ENCODE results near the gene ANXA6. TPM values are rescaled to one million over a fixed set of nuclear protein-coding genes. Genes with fewer than 3 reads are reported as not detected.
A peak's percentile ranks its signal among the peaks of the same experiment; 100 is the strongest.

Gene ANXA6
- total RNA-seq, 2 donors from 2014 or later, result 164 to 165 TPM

GRCh38 chr5:151071021-151071420 is 86.6 kb downstream of the ANXA6 start:
- Histone ChIP-seq H3K4me3 (no peak overlapping the region), H3K9me3 (no peaks in the 10 kb centered on the region), H3K27me3 (no peaks in the 10 kb centered on the region), H3K27ac (no peak overlapping the region), H3K4me1 (peaks cover 0 to 57% of the 10 kb centered on the region in 2 donors), H3K36me3 (no peaks in the 10 kb centered on the region)
- no peak for TF ChIP-seq CTCF (IDR thresholded peaks at IDR 0.05)
- DNase-seq (ENCODE audit: low spot score), result no peak

GRCh38 chr5:151070449-151070848 is 87.1 kb downstream of the ANXA6 start:
- TF ChIP-seq CTCF (IDR thresholded peaks at IDR 0.05), result no peak
- Histone ChIP-seq H3K27ac (no peak overlapping the region), H3K36me3 (no peaks in the 10 kb centered on the region), H3K9me3 (no peaks in the 10 kb centered on the region), H3K4me1 (peaks cover 0 to 57% of the 10 kb centered on the region in 2 donors), H3K27me3 (no peaks in the 10 kb centered on the region), H3K4me3 (no peak overlapping the region)
- DNase-seq (ENCODE audit: low spot score), result no peak

GRCh38 chr5:151068433-151069197 is 89.0 kb downstream of the ANXA6 start:
- no peak for TF ChIP-seq CTCF (IDR thresholded peaks at IDR 0.05)
- peak overlapping the region; percentile 64 to 70 for H3K27ac ChIP-seq
- H3K36me3 ChIP-seq, result no peaks in the 10 kb centered on the region
- no peak for DNase-seq (ENCODE audit: low spot score)
- no peaks in the 10 kb centered on the region for H3K9me3 ChIP-seq
- H3K4me3 ChIP-seq, result no peak overlapping the region
- peaks cover 0 to 71% of the 10 kb centered on the region in 2 donors for H3K4me1 ChIP-seq
- H3K27me3 ChIP-seq, result no peaks in the 10 kb centered on the region

DNA sequence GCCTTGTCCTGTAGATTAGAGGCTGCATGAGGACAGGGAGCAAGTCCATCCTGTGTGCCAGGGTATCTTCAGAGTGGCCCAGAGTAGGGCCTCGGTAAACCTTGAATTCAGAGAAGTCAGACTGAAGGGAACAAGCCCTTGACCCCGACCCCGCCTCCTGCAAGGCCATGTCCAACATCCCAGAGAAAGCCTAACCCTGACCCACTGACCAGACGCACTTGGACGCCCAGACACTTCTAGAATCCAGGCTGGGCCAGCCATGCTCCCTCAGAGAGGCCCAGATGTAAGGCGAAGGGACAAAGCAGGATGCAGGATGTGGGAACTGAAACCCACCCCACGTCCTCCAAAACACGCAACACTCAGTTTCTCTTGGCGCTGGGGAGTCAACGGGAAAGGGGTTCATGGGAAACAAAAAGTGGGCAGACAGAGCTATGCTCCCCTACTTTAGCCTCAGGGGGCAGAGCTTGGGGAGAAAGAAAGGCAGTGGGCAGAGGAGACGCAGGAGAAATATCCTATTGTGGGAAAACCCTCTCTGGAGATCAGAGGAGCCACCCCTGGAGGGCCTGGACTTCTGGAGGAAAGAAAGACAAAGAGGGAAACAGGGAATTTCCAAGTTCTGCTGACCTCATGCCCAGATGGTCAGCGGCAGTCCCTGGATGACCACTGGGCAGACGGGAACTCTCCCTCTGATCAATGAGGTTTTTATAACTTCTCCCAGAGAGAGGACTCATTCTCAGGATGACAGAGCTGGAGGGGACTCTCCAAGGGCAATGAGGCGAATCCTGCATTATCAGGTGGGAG is 89.7 kb downstream of the ANXA6 start:
- Histone ChIP-seq H3K36me3 (no peaks in the 10 kb centered on the region), H3K4me3 (no peak overlapping the region), H3K9me3 (no peaks in the 10 kb centered on the region), H3K27ac (peak overlapping the region; percentile 64 to 70), H3K27me3 (no peaks in the 10 kb centered on the region), H3K4me1 (peaks cover 0 to 77% of the 10 kb centered on the region in 2 donors)
- DNase-seq (ENCODE audit: low spot score), result no peak
- no peak for TF ChIP-seq CTCF (IDR thresholded peaks at IDR 0.05)

DNA sequence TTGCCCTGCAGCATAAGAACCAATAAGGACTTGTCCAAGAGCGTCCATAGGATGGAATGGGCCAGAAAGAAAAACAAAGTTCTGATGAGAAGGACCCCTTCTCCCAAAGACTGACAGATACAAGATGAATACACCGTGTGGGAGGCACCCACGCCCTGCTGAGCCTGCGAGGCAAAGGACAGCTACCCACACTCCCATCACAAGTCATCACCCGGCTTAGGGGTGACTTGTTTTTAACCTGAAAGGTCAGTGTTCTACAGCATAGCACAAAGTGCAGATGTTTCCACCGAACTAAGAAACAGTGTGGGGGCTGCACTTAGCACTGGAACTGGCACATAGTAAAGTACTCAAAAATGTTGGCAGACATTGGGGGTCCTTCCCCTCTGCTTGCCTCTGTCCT is 90.7 kb downstream of the ANXA6 start:
- peaks cover 0 to 77% of the 10 kb centered on the region in 2 donors for H3K4me1 ChIP-seq
- no peak for DNase-seq (ENCODE audit: low spot score)
- no peak overlapping the region for H3K4me3 ChIP-seq
- no peak for TF ChIP-seq CTCF (IDR thresholded peaks at IDR 0.05)
- no peaks in the 10 kb centered on the region for H3K27me3 ChIP-seq
- H3K9me3 ChIP-seq, result no peaks in the 10 kb centered on the region
- H3K27ac ChIP-seq, result no peak overlapping the region
- peaks cover 7% of the 10 kb centered on the region for H3K36me3 ChIP-seq

All from right atrium auricular region (tissue), 2 donors.